ENCODE data around the gene ZNF439.

- TF ChIP-seq, protein P1, sequence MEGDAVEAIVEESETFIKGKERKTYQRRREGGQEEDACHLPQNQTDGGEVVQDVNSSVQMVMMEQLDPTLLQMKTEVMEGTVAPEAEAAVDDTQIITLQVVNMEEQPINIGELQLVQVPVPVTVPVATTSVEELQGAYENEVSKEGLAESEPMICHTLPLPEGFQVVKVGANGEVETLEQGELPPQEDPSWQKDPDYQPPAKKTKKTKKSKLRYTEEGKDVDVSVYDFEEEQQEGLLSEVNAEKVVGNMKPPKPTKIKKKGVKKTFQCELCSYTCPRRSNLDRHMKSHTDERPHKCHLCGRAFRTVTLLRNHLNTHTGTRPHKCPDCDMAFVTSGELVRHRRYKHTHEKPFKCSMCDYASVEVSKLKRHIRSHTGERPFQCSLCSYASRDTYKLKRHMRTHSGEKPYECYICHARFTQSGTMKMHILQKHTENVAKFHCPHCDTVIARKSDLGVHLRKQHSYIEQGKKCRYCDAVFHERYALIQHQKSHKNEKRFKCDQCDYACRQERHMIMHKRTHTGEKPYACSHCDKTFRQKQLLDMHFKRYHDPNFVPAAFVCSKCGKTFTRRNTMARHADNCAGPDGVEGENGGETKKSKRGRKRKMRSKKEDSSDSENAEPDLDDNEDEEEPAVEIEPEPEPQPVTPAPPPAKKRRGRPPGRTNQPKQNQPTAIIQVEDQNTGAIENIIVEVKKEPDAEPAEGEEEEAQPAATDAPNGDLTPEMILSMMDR (IDR thresholded peaks at IDR 0.05): no peak
- no peak for TF ChIP-seq POLR2A (IDR thresholded peaks at IDR 0.05)
These were observed 42.0 kb upstream of the ZNF439 start for GRCh38 chr19:11806354-11807098.

All from thyroid gland (tissue), 4 donors.